ENCODE data around the gene PF4V1.
A peak's percentile ranks its signal among the peaks of the same experiment; 100 is the strongest.

The PF4V1 gene

DNA sequence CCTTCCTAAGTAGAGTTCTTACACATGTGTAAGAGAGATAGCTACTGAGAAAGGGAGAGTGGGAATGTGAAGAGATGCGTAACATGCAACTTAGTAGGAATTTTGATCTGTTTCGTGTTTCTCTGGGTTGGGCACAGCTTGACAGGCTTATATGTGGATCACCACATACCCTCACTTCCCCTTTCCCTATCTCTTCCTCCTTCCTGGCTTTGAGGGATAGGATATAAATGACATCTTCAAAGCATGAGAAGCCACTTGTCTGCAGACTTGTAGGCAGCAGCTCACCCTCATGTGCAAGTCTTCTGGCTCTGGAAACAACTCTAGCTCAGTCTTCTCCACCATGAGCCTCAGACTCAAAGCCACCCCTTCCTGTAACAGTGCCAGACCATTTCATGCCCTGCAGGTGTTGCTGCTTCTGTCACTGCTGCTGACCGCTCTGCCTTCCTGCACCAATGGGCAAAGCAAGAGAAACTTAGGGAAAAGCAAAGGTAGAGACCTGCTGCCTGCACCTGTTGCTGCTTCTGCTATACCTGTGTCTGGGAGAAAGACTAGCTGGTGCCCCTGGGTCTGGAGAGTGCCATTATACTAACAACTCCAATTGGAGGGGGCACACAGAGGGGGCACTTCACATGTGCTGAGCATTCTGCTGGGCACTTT lies 5.4 kb upstream of the PF4V1 start:
- DNase-seq, result peak; percentile 90

DNA sequence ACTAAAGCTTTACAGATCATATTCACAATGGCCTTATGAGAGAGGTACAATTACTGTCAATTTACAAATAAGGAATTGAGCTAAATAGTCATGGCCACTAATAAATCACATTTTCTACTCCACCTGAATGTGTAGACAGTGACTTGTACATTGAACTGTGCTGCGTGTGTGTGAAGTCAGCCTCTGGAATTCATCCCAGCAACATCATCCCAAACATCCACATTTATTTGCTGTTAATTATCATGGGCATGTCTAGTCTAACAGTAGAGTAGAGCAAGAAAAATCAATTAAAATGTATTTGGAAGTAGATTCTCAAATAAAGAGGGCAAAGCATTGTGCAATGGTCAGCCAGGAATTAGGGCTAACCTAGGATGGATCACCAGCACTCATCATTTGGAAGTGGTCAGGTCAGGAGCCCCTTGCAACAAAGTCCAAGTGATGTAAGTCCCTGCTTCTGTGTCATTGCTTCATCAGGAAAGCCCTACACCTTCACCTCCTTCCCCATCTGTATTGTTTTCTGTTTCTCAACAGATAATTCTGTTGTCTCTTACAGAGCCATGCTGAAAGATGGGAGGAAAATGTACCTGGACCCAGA lies 4.8 kb upstream of the PF4V1 start:
- DNase-seq, result no peak

DNA sequence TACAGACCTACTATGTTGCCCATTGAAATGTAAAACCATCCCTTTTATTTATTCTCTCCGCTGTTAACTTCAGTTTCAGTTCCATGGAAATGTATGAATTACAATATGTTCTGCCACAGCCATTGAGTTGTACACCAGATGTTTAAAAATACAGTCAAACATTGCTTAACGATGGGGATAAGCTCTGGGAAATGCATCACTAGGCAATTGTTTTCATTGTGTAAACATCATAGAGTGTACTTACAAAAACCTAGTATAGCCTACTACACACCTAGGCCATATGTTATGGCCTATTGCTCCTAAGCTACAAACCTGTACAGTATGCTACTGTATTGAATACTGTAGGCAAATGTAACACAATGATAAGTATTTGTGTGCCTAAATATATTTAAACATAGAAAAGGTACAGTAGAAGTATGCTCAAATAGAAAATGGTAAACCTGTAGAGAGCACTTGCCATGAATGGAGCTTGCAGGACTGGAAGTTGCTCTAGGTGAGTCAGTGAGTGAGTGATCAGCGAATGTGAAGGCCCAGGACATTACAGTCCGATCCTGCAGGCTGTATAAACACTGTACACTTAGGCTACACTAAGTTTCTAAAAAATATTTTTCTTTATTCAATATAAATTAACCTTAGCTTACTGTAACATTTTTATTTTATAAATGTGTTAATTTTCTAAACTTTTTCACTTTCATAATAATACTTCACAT lies 2.7 kb upstream of the PF4V1 start:
- no peak for DNase-seq

DNA sequence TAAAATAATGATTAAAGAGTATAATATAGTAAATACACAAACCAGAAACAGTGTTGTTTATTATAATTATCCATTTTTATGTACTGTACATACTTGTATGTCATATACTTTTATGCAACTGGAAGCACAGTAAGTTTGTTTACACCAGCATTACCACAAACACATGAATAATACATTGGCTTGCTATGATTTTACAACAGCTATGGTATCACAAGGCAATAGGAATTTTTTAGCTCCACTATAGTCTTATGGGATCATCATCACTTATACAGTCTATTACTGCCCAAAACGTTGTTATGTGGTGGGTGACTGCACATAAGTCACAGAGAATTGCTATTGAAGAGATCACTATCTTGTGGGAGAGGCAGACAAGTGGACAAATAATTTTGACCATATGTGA lies 1.8 kb upstream of the PF4V1 start:
- DNase-seq, result no peak

DNA sequence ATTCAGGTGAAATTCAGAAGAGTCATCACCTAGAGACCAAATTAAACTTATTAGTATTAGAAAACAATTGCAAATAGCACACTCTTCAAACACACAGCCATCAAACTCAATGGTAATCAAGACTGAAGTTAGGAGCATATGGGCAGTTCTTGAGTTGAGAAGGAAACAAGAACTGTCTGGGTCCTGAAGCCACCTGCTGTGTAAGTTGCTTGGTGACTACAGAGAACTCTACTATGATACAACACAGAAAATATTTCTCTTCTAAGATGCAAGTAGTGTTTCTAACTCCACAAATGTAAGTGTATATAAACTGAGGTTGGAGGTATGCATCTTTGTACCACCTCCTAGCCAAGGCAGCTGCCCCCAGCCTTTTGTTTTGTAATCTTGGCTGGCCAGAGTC lies 325 bp upstream of the PF4V1 start:
- DNase-seq, result no peak

DNA sequence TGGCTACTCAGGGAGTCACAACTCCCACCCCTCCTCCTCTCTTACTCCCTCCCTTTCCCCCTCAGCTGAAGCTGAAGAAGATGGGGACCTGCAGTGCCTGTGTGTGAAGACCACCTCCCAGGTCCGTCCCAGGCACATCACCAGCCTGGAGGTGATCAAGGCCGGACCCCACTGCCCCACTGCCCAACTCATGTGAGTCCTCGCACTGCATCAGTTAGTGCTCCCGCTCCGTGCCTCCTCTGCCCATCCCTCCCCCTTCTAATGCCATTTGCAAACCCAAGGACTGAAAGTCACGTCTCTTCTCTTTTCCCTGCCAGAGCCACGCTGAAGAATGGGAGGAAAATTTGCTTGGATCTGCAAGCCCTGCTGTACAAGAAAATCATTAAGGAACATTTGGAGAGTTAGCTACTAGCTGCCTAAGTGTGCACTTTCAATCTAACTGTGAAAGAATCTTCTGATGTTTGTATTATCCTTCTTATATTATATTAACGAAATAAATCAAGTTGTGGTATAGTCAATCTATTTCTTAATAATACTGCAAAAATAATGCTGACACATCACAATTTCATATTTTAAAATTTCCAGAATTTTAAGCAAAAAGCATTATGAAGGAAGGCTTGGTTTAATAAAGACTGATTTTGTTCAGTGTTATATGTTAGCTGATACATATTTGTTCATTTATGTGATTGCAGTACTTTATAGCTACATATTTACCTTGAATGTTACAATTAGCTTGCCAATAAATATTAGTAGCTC lies 800 bp downstream of the PF4V1 start:
- DNase-seq, result no peak

DNA sequence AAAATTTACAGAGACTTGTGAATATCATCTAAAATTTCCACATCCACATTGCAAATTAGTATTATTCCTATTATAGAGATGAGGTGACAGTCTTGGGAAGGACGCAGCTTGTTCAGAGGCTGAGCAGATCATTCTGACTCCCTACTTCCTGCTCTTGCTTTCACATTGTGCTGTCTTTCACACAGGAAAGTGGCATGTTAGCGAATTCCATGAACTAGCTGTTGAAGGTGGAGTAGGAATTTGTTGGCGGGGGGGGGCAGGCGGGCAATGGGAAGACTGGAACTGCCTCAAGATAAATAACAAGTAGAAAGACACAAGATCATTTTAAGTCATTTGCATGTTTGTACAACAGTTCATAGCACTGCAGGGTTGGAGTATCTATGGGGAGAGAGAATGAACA lies 2.3 kb downstream of the PF4V1 start:
- DNase-seq, result no peak

DNA sequence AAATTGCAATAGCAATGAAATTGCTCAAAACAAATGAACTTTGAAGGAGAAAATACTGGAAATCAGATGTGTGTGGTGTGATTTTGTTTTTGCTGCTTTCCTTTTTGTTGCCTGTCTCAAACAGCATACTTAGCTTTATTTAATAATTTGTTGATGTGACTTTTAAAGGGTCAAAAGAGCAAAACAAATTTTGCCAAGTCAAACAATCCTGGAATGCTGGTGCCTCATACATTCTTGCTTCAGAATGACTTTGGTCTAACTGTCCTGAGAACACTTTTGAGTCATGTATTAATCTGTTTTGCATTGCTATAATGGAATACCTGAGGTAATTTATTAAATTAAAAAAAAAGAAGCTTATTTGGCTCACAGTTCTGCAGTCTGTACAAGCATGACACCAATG lies 3.4 kb downstream of the PF4V1 start:
- DNase-seq, result no peak

DNA sequence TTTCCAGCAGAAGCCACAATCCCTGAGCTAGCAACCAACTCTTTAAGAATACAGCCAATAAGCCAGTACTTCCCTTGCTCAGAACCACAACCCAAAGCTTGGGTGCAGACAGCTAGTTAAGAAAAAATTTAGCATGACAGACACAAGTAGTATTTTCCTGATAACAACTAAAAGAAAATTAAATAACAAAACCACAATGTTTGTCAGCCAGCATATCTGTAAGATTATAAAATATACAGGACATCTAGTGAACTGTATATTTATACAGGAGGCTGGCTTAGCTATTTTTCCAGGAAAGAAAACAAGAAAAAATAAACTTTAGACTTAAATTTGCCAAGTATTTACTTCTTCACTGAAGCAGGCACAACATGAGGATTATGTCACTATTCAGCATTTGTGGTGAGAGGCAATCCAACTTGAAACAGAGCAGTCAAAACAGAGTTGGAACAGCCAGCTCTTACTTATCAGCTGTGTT lies 6.6 kb downstream of the PF4V1 start:
- peak; percentile 36 for DNase-seq

DNA sequence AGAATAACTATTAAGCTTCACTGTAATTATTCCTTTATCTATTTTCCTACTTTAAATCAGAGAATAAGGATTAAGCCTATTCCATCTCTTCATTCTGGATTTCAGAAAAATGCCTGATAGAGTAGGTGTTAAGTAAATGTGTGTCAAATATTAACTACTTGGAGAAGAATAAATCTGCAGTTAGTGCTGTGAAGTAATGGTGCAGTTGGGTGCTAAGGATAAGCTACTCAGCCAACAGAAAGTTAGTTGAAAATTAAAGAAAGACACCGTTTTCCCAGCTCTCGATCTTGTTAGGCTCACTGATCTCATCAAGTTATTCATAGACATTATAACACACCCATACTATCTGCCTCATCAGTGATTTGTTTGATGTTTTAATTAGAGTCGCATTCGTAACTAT lies 7.1 kb downstream of the PF4V1 start:
- no peak for DNase-seq

DNA sequence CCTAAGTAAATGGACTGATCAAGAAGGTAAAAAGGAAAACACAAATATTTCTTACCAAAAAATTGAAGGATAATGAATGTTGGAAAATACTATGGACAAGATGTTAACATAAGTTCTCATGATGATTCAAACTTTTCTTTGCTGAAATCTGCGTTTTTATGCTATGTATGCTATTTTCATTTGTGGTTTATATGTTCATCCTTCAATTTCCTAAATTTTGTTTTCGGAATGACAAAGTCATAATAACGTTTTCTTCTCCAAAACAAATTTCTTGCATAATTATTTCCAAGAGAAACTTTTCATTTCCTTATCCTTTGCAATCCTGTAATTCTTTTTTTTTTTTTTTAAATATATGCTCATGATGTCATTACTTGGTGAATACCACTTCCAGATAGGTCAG lies 7.8 kb downstream of the PF4V1 start:
- DNase-seq, result peak; percentile 18

DNA sequence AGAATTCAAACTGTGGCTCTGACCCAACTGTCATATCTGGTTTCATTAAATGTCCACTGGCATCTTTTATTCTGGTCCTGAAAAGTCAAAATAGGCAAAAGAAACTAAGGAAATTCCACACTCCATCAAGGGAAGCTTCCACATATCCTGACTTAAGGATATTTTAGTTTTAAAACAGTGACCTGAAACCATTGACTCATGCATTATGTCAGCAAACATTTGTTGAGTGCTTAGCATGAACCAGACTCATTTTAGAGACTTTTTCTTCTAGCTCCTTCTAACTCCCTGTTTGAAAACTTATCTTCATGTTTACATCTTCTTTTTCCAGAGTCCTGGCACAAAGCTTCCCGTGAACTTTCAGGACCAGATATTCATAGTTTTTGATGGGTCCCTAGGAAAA lies 9.2 kb downstream of the PF4V1 start:
- no peak for DNase-seq

DNA sequence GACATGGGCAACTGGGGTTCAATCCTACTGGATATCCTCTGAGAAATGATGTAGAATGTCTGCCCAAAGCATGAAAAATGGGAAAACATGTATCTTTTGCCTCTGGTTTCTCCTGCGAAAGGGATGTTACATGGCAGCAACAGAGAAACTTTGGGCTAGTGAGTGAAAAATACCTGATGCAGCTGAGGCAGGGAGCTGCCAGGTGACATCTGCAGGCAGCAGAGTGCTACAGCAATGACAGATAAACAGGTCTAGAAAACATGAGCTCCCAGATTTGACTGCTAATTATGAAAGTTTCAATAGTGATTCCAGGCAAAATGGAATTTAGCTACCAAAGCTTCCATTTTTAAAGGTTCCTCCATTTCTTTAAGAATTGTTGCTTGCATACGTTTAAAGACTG lies 11.3 kb downstream of the PF4V1 start:
- DNase-seq, result no peak

DNA sequence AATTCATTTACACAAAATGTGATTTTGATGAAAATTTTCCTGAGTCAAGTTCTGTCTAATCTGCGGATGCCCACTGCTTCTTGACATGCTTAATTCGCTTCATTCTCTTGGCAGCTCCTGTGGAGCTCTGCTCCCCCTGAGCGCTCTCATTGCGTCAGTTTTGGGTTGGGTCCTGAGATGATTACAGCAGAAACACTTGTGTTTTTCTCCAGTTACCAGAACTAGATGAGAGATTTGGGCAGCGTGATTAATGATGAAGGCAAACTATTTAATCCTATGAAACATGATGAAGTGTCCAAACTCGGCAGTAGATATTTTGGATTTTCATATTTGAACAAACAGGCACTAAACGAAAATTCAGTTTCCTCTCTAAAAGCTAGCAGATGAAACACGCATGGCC lies 11.9 kb downstream of the PF4V1 start:
- no peak for DNase-seq

DNA sequence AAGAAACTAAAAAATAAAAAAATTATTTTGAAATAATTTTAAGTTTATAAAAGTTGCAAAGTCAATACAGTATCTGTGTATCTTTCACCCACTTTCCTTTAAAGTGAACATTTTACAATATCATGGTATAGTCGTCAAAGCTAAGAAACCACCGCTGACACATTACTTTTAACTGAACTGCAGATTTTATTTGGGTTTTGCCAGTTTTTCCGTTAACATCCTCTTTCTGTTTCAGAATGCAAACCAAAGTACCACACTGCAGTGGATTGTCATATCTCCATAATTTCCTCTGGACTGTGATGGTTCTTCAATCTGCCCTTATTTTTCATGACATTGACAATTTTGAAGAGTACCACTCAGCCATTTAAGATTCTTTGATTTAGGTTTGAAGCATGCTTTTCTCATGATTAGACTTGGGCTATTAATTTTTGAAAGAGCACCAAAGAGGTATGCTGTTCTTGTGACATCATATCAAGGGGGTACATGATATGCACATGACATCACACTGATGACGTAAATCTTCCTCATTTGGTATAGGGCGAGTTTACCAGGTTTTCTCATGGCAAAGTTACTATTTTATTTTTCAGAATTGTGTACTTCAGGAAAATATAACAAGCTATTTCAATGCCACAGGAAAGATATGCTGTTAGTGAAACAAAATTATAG lies 12.5 kb downstream of the PF4V1 start:
- DNase-seq, result peak; percentile 77

DNA sequence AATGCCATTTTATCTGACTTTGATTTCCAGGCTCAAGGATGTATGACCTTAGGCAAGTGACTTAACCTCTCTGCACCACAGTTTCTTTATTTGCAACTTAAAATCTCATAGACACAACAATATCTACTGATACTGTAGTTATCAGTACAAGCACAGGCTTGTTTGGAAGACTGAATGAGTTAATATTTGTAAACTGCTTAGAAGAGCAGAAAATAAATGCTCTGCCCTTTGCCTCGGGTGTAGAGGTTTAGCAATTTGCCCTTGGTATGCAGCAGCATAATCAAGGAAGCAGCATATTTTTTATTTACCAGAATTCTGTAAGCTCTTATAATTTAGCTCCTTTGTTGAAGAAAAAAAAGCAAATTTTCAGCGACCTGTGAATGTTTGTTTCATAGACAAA lies 13.2 kb downstream of the PF4V1 start:
- no peak for DNase-seq

DNA sequence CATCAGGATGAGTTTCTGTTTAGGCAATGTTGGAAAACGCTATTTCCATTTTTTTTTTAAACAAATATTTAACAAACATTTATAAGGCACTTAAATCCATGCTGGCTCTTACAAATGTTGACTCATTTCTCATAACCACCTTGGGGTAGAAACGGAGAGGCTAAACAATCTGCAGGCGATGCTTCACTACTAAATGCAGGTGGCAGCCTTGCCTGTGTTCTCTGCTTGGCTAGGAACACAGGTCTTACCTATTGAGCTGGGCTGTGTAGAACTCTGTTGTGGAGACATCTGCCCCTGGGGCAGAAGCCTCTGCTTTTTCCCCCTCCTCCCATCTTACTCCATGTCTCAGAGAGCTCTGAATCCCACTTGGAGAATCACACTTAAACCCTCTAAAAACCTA lies 14.7 kb downstream of the PF4V1 start:
- DNase-seq, result no peak

DNA sequence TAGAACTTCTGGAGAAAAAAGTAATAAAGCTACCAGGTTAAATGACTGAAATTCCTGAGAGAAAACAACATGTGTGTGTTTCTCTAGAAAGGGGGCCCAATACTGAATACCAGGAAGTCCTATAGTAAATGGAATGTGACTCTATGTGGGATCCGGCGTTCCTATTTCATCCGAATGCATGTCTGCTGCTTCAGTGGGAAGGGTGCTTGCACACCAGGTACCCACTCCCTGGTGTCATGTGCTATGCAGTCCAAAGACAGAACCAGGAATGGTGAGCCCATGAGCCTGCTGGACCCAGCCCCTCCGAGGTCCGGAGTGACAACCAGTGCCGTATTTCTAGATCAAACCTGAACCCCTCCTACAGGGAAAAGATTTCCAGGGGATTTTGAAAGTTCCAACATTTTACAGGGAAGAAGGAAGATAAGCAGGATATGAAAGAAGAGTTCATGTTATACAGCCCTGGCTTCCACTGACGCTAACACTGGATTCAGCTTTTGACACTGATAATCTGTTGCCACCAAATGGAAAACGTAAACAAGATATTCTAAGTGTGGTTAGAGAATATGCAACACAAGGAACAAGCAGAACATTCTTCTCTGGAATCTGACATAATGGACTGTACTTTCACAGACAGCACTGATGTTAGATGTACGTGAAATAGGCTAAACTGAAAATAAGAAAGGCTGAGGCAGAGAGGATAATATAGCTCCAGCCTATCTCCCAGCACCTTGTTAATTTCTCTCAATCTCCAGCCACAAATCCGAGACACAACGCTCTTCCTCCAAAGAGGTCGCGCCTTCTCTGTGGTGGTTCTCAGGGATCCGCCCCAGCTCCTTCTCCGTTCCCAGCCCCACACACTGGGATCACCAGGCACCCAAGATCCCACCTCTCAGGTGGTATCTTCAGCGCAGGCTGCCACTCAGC lies 15.4 kb downstream of the PF4V1 start:
- no peak for DNase-seq

DNA sequence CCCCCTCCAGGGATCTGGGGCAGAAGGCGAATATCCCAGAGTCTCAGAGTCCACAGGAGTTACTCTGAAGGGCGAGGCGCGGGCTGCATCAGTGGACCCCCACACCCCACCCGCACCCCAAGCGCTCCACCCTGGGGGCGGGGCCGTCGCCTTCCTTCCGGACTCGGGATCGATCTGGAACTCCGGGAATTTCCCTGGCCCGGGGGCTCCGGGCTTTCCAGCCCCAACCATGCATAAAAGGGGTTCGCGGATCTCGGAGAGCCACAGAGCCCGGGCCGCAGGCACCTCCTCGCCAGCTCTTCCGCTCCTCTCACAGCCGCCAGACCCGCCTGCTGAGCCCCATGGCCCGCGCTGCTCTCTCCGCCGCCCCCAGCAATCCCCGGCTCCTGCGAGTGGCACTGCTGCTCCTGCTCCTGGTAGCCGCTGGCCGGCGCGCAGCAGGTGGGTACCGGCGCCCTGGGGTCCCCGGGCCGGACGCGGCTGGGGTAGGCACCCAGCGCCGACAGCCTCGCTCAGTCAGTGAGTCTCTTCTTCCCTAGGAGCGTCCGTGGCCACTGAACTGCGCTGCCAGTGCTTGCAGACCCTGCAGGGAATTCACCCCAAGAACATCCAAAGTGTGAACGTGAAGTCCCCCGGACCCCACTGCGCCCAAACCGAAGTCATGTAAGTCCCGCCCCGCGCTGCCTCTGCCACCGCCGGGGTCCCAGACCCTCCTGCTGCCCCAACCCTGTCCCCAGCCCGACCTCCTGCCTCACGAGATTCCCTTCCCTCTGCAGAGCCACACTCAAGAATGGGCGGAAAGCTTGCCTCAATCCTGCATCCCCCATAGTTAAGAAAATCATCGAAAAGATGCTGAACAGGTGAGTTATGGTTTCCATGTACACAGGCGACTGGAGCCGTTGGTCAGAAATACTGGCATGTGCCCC lies 16.3 kb downstream of the PF4V1 start, which contains the start of gene CXCL1:
CXCL1 (plus strand) TSS at position 264 of the 926 bp plus-strand sequence; CDS start at position 342, 78 bp downstream.
- no peak for DNase-seq

DNA sequence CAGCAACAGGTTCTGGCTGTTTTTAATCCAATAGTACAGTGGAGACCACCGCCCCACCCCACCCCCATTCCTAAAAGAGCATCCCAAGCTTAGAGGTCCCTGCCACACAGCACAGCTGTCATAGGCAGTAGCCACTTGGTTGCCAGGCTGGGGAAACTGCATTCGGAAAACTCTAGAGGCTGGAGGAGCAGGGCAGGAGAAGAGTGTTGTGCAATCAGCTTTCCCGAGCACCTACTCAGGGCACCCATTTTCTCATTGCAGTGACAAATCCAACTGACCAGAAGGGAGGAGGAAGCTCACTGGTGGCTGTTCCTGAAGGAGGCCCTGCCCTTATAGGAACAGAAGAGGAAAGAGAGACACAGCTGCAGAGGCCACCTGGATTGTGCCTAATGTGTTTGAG lies 17.2 kb downstream of the PF4V1 start:
- DNase-seq, result peak; percentile 61

DNA sequence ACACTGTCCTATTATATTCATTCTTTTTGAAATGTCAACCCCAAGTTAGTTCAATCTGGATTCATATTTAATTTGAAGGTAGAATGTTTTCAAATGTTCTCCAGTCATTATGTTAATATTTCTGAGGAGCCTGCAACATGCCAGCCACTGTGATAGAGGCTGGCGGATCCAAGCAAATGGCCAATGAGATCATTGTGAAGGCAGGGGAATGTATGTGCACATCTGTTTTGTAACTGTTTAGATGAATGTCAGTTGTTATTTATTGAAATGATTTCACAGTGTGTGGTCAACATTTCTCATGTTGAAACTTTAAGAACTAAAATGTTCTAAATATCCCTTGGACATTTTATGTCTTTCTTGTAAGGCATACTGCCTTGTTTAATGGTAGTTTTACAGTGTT lies 17.7 kb downstream of the PF4V1 start:
- DNase-seq, result peak; percentile 5
